Endothelial cell of umbilical vein (primary cell): ENCODE results near the gene MYO7B. TPM values are rescaled to one million over a fixed set of nuclear protein-coding genes. Genes with fewer than 3 reads are reported as not detected.

Experiments
- BruUV-seq: library from RNA; stranded (reverse); fragments of 400-500 nt; replicated peaks from 2 replicates; lab custom pipeline; 2021; lab: Mats Ljungman, UMichigan
- CTCF ChIA-PET: fragments of 300-600, 350-600 bp; sonication (Branson Sonifier 250); formaldehyde crosslinking; loops from one replicate; lab custom pipeline; 2021; ENCODE audit warnings: antibody characterized with exemption, inconsistent platforms; lab: Charles Lee
- POLR2A ChIA-PET: fragments of 300-600, 350-600 bp; sonication (Branson Sonifier 250); formaldehyde crosslinking; loops from one replicate; lab custom pipeline; 2021; ENCODE audit warnings: antibody characterized with exemption, inconsistent platforms; lab: Charles Lee
- DNase-seq: peaks from one replicate; pipeline ENCODE4 v3.0.0-alpha.2; 2011; ENCODE audit warnings: low read depth, low spot score
- FAIRE-seq: peaks from 2 replicates; lab custom pipeline; 2011; peaks lifted over from hg19 to GRCh38; lab: Jason Lieb, UNC
- H2AFZ ChIP-seq: 2 replicates; pipeline ENCODE4 v1.6.0; 2012; ENCODE audit warnings: low read depth, low read length, control low read depth, inconsistent platforms
- H3K27ac ChIP-seq: 2 replicates; pipeline ENCODE4 v1.5.1; 2011; ENCODE audit warnings: low read depth, mild to moderate bottlenecking, control low read depth, low read length, moderate library complexity; ENCODE audit not compliant: insufficient read depth
- H3K27me3 ChIP-seq, 2 experiments: 2 replicates each; pipeline versions ENCODE4 v1.6.0 to v1.6.1; 2011; ENCODE audit warnings: low read length in 2 of 2, mixed read lengths in 1 of 2; ENCODE audit not compliant: control insufficient read depth in 2 of 2, insufficient read depth in 2 of 2
- H3K36me3 ChIP-seq, 2 experiments: 2 replicates in 1 of 2; 3 replicates in 1 of 2; pipeline ENCODE4 v1.5.1; 2011; ENCODE audit warnings: low read length in 2 of 2, mild to moderate bottlenecking in 1 of 2, moderate library complexity in 1 of 2; ENCODE audit not compliant: control insufficient read depth in 2 of 2, insufficient read depth in 2 of 2; ENCODE audit errors: extremely low read depth in 1 of 2
- H3K4me1 ChIP-seq: 3 replicates; pipeline ENCODE4 v1.5.1; 2011; ENCODE audit warnings: mild to moderate bottlenecking, low read length; ENCODE audit not compliant: control insufficient read depth, insufficient read depth; ENCODE audit errors: extremely low read depth
- H3K4me2 ChIP-seq: 2 replicates; pipeline ENCODE4 v1.6.1; 2011; ENCODE audit warnings: low read length, control low read depth, mixed read lengths; ENCODE audit not compliant: insufficient read depth
- H3K4me3 ChIP-seq, 3 experiments: fragments of 200-600 bp in 1 of 3; sonication (generic), shearing (Covaris generic) in 1 of 3; replicated peaks in 1 of 3; 2 replicates each; pipeline ENCODE4 v1.5.1; 2011 to 2016; ENCODE audit warnings: control low read depth in 3 of 3, low read length in 3 of 3, mild to moderate bottlenecking in 2 of 3, inconsistent platforms in 1 of 3, low read depth in 1 of 3, moderate library complexity in 1 of 3; ENCODE audit not compliant: insufficient read depth in 1 of 3
- H3K79me2 ChIP-seq: 2 replicates; pipeline ENCODE4 v1.6.0; 2012; ENCODE audit warnings: low read length, inconsistent platforms; ENCODE audit not compliant: control insufficient read depth, insufficient read depth
- H3K9ac ChIP-seq: replicated peaks from 2 replicates; pipeline ENCODE3; 2011; ENCODE audit warnings: low read length, control low read depth; ENCODE audit not compliant: insufficient read depth; ENCODE audit errors: extremely low read depth
- H3K9me1 ChIP-seq: replicated peaks from 3 replicates; pipeline ENCODE4 v1.6.0; 2011; ENCODE audit warnings: mild to moderate bottlenecking, low read length; ENCODE audit not compliant: control insufficient read depth, insufficient read depth; ENCODE audit errors: extremely low read depth
- H3K9me3 ChIP-seq: replicated peaks from 2 replicates; pipeline ENCODE4 v1.5.1; 2012; ENCODE audit warnings: low read length, inconsistent platforms; ENCODE audit not compliant: control insufficient read depth, insufficient read depth
- H4K20me1 ChIP-seq: replicated peaks from 2 replicates; pipeline ENCODE3; 2011; ENCODE audit warnings: mild to moderate bottlenecking, low read length; ENCODE audit not compliant: control insufficient read depth, insufficient read depth; ENCODE audit errors: extremely low read depth
- EZH2 ChIP-seq: IDR thresholded peaks from 2 replicates; pipeline ENCODE4 v1.6.1; 2012; ENCODE audit warnings: borderline replicate concordance, low read depth, mild to moderate bottlenecking, moderate library complexity, low read length, inconsistent platforms; ENCODE audit not compliant: severe bottlenecking
- FOS ChIP-seq: IDR thresholded peaks from 2 replicates; pipeline ENCODE4 v1.6.1; 2011; ENCODE audit warnings: mild to moderate bottlenecking, low read length, moderate library complexity, borderline replicate concordance; ENCODE audit not compliant: insufficient read depth
- GATA2 ChIP-seq: IDR thresholded peaks from 2 replicates; pipeline ENCODE4 v1.7.0; 2011; ENCODE audit warnings: low read depth, mild to moderate bottlenecking, moderate library complexity, mixed read lengths, low read length; ENCODE audit not compliant: insufficient read length, insufficient read depth
- JUN ChIP-seq: IDR thresholded peaks from 2 replicates; pipeline ENCODE4 v1.6.1; 2011; ENCODE audit warnings: borderline replicate concordance, low read depth; ENCODE audit not compliant: insufficient read length, insufficient read depth
- MAX ChIP-seq: IDR thresholded peaks from 2 replicates; pipeline ENCODE4 v1.6.1; 2011; ENCODE audit not compliant: insufficient read depth, insufficient read length
- MYC ChIP-seq: IDR thresholded peaks from one replicate; pipeline ENCODE4 v1.6.1; 2011; ENCODE audit warnings: mild to moderate bottlenecking, low read depth, low read length
- POLR2A ChIP-seq: IDR thresholded peaks from 2 replicates; pipeline ENCODE4 v1.6.1; 2012; ENCODE audit warnings: low read depth, mild to moderate bottlenecking, control low read depth, low read length
- POLR2AphosphoS5 ChIP-seq: IDR thresholded peaks from 2 replicates; pipeline ENCODE4 v1.6.1; 2012; ENCODE audit warnings: low read depth, mild to moderate bottlenecking, control low read depth, low read length, moderate library complexity; ENCODE audit not compliant: insufficient read depth
- dilution Hi-C: fragments of 300-500 bp; cut with MboI; formaldehyde crosslinking; loops from one replicate; pipeline ENCODE4 v1.15.0; 2019; ENCODE audit warnings: low sequenced_read_pairs; ENCODE audit not compliant: extremely low pct_ligation_motif_present
- intact Hi-C: fragments of 100-400 bp; cut with micrococcal nuclease; formaldehyde crosslinking; loops from one replicate; pipeline ENCODE4 v1.10.0; 2022
- polyA plus RNA-seq, 4 experiments: library from polyadenylated mRNA; depleted of rRNA in 3 of 4; stranded (reverse) in 3 of 4; unstranded in 1 of 4; fragments of >200 nt; gene quantifications; 2 replicates each; pipeline versions ENCODE4 v1.2.1 to v1.2.3, GENCODE V29; 2011 to 2012; ENCODE audit warnings: missing spikeins in 1 of 4
- total RNA-seq: library from RNA; stranded (reverse); gene quantifications from 2 replicates; pipeline ENCODE4 v1.2.3, GENCODE V29; 2021
- TF ChIP-seq, protein P1 (sequence below), 2 donors: IDR thresholded peaks; 1 replicate in 1 of 2; 2 replicates in 1 of 2; pipeline ENCODE4 v1.5.1; 2011; ENCODE audit warnings: low read length in 2 of 2, mild to moderate bottlenecking in 2 of 2, moderate library complexity in 2 of 2, control low read depth in 1 of 2, inconsistent platforms in 1 of 2, low read depth in 1 of 2; ENCODE audit not compliant: insufficient read depth in 1 of 2; ENCODE audit errors: extremely low read depth in 1 of 2

MYO7B gene
- total and polyA plus RNA-seq, 2 donors (not counting 3 experiments of a cell fraction or from before 2014, with no cell fraction given): 0.17 TPM; not detected in 1

DNA sequence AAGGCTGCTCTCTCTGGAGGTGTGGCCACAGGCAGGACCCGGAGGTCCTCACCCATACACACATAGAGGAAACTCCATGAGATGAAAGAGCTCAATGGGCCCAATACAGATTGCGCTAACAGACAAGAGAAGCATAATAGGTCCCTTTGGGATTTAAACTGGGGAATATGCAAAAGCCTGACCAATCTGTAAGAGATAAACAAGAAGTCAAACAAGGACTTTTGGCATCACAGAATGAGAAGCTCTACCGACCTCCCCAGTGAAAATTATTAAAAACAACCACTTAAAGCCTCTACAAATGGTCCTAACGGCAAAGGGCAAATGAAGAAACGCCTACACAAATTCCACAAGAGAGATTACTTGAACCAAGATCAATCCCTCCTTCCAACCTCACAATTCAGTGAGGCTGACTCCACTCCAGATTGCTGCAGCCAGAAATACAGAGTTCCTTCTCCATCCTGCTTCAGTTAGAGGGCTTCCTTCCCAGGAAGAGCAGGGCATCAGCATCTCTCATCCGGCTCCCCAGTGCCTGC lies 20.0 kb upstream of the MYO7B start:
- TF ChIP-seq FOS (no peak), MYC (no peak), MAX (no peak), GATA2 (no peak), POLR2AphosphoS5 (no peak), JUN (no peak), EZH2 (no peak), POLR2A (no peak)
- TF ChIP-seq, protein P1, sequence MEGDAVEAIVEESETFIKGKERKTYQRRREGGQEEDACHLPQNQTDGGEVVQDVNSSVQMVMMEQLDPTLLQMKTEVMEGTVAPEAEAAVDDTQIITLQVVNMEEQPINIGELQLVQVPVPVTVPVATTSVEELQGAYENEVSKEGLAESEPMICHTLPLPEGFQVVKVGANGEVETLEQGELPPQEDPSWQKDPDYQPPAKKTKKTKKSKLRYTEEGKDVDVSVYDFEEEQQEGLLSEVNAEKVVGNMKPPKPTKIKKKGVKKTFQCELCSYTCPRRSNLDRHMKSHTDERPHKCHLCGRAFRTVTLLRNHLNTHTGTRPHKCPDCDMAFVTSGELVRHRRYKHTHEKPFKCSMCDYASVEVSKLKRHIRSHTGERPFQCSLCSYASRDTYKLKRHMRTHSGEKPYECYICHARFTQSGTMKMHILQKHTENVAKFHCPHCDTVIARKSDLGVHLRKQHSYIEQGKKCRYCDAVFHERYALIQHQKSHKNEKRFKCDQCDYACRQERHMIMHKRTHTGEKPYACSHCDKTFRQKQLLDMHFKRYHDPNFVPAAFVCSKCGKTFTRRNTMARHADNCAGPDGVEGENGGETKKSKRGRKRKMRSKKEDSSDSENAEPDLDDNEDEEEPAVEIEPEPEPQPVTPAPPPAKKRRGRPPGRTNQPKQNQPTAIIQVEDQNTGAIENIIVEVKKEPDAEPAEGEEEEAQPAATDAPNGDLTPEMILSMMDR (IDR thresholded peaks at IDR 0.05; ENCODE audit: extremely low read depth in 1 of 2, insufficient read depth in 1 of 2, low read depth in 1 of 2, low read length in 2 of 2): no peak
- BruUV-seq: no TSS peak
- Histone ChIP-seq H4K20me1 (peaks cover 5% of the 10 kb centered on the region), H3K9me3 (no peaks in the 10 kb centered on the region), H3K4me2 (no peak overlapping the region), H3K27me3 (no peaks in the 10 kb centered on the region), H3K36me3 (peaks cover 3 to 9% of the 10 kb centered on the region in 2 experiments), H3K4me3 (no peak overlapping the region), H2AFZ (no peak overlapping the region), H3K4me1 (peaks cover 19% of the 10 kb centered on the region), H3K9ac (no peak overlapping the region), H3K79me2 (peaks cover 90% of the 10 kb centered on the region), H3K9me1 (no peaks in the 10 kb centered on the region), H3K27ac (no peak overlapping the region)
- POLR2A ChIA-PET: no interaction called here
- intact Hi-C loops (no loop called here), dilution Hi-C loops (no loop called here)
- CTCF ChIA-PET: interaction anchor here (1.0 kb wide), 1 partner anchor 11 kb away, joined by 3 read pairs; the partner anchor contains the start of gene IWS1
- DNase-seq: no peak
- no peak for FAIRE-seq
